Activated CD8-positive, alpha-beta memory T cell treated with anti-CD3 and anti-CD28 coated beads for 36 hours (primary cell): ENCODE data around the gene ENTHD1. TPM values are rescaled to one million over a fixed set of nuclear protein-coding genes. Genes with fewer than 3 reads are reported as not detected.

Experiments used
- CTCF ChIA-PET: fragments of 350-600 bp; sonication (Branson Sonifier 250); formaldehyde crosslinking; loops from one replicate; lab custom pipeline; 2021; ENCODE audit warnings: antibody characterized with exemption; lab: Charles Lee
- POLR2A ChIA-PET: fragments of 350-600 bp; sonication (Branson Sonifier 250); formaldehyde crosslinking; loops from one replicate; lab custom pipeline; 2021; ENCODE audit warnings: antibody characterized with exemption; lab: Charles Lee
- total RNA-seq, 2 experiments: library from RNA; stranded (reverse); gene quantifications; one replicate each; pipeline ENCODE4 v1.2.3, GENCODE V29; 2021

Gene ENTHD1
- total RNA-seq, 2 experiments from 2014 or later = 0.30 to 0.46 TPM

DNA sequence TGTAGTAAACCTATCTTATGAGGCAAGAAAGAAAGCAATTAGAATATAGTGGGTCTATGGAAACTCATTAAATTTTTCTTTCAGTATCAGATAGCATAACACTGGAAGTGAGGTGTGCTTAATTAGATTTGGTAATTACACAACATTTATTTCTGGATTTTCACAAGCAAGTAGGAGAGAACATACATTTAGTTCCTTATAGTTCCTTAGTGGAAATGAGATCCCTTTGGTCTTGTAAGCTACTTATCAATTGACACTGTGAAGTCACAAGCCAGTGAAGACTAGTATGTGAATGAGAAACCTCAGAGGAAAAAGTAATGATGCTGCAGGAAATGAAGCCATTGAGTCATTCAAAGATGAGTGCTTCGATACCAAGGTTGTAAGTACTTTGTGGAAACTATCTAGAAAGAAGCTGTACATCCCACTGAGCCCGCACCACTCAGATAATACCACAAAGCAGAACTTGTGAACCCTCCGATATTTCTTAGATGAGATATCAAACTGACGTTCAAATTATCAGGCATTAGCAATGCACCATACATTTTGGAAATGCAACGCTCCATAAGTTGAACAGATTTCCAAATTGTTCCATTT, 53.5 kb downstream of the ENTHD1 start:
- CTCF ChIA-PET = interaction anchor here (0.9 to 1.4 kb wide), 2 partner anchors 78 to 305 kb away, joined by 3 read pairs; no protein-coding TSS in a partner anchor
- POLR2A ChIA-PET = no interaction called here

- POLR2A ChIA-PET = no interaction called here
- CTCF ChIA-PET = no interaction called here
Observed at GRCh38 chr22:39839204-39839603, 54.4 kb downstream of the ENTHD1 start.

DNA sequence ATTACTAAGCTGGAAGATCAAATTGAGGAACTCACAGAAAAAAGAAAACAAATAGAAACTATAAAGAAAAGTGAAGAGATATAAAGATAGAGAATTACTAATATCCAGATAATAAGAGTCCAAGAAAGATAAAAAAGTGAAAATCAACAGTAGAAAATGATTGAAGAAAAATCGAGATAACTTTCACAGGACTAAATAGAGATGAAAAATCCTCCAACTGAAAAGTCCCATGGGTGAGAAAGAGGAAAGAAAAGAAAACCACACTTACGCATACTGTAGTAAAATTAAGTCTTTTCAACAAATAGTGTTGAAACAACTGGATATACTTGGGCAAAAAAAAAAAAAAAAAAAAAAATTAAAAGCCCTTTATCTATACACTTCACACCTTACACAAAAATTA, 60.0 kb downstream of the ENTHD1 start:
- POLR2A ChIA-PET = no interaction called here
- CTCF ChIA-PET = no interaction called here

DNA sequence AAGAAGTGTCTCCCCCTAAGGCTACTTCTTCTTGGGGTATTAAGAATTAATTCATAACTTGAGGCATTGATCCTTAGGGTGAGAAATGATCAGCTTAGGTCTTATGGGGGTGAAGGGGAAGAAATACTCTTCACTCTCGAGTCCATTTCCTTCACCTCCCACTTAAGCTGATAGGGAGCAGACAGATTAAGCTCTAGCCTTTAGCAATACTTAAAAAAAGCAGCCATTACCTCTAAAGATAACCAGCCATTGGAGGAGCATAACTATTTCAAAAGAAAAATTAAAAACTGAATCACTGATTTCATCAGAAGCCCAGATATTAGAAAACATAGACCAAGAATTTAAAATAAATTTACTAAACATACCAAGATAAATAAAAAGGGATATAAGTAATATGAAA, 60.5 kb downstream of the ENTHD1 start:
- POLR2A ChIA-PET = no interaction called here
- CTCF ChIA-PET = no interaction called here

DNA sequence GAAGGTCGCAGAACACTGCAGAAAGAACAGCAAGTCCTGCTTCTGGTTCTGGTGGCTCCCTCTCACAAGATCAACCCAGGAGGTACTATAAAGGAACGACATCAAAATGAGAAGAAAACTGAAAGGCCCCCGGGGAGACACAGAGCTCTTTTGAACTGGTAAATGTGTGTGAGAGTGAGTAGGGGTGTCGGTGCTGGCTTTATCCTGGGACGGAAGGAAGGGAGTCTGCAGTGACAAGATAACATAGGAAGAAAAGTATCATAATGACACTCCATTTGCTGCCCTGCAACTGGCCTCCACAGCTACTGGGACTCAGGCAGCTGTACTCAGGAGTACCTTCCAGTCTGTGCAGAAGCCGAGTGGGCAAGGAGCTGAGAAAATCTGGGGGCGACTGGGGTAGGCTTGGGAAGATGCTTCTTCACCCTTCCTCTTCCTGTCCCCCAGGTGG, 60.9 kb downstream of the ENTHD1 start:
- CTCF ChIA-PET = no interaction called here
- POLR2A ChIA-PET = no interaction called here

GRCh38 chr22:39825661-39826102, 67.9 kb downstream of the ENTHD1 start:
- POLR2A ChIA-PET = no interaction called here

DNA sequence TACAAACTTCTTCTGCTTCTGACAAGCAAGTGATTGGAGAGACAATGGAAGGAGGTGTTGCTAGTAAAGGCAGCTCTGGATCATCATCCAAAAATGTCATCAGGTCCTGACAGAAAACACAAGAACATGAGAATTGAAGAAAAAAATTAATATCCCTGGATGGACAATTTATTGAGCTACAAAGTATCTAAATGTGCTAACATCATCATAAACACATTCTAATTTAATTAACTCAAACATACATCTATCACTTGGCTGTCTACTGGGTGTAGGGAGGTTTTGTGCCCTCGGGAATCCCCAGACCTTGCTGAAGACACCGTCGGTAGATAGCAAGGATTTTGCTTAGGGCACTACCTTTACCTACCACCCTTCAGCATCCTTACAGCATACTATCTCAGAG, 72.6 kb downstream of the ENTHD1 start:
- CTCF ChIA-PET = no interaction called here
- POLR2A ChIA-PET = no interaction called here

More at GRCh38 chr22:39825661-39826102, 67.9 kb downstream of the ENTHD1 start:
- CTCF ChIA-PET = no interaction called here

DNA sequence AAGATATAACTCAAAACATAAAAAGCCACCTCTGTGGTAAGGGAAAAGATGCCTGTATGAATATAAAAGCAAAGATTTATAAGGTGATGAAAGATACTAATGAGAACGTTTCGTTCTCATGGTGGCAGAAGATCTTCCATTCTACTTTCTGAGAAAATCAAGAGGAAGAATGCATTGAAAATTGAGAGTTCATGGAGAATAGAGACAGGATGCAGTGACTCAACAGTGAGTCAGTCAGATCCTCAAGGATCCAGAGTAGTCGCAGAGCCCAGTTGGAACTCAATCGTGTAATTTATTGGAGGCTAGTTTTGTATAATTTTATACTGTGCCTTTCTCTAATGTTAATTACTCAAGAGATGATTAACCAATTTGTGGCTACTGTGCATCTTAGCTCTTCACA, 73.3 kb downstream of the ENTHD1 start:
- ChIA-PET CTCF (no interaction called here), POLR2A (no interaction called here)

DNA sequence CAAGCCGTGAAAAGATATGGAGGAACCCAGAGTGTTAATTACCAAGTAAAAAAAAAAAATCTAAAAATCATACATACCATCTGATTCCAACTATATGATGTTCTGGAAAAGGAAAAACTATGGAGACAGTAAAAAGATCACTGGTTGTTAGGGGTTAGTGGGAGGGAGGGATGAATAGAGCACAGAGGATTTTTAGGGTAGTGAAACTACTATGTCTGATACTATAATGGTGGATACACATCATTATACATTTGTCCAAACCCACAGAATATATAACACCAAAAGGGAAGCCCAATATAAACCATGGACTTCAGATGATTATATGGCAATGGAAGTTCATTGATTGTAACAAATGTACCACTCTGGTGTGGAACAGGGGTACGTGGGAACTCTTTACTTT, 74.1 kb downstream of the ENTHD1 start:
- POLR2A ChIA-PET = no interaction called here
- CTCF ChIA-PET = interaction anchor here (1.1 kb wide), 1 partner anchor 206 kb away, joined by 5 read pairs; no protein-coding TSS in a partner anchor

DNA sequence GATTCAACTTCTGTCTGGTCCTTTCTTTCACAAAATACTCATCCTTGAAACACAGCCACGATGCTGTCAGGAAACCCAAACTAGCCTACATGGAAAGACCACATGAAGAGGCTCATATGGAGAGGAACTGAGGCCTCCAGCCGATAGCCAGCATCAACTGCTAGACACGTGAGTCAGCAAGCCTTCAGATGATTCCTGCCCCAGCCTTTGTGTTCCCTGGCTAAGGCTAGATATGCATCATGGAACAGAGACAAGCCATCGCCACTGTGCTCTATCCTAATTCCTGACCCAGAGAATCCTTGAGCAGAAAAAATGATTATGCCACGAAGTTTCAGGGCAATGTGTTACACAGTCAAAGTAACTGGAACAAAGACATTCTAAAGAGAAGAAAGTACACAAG, 75.5 kb downstream of the ENTHD1 start:
- CTCF ChIA-PET = no interaction called here

DNA sequence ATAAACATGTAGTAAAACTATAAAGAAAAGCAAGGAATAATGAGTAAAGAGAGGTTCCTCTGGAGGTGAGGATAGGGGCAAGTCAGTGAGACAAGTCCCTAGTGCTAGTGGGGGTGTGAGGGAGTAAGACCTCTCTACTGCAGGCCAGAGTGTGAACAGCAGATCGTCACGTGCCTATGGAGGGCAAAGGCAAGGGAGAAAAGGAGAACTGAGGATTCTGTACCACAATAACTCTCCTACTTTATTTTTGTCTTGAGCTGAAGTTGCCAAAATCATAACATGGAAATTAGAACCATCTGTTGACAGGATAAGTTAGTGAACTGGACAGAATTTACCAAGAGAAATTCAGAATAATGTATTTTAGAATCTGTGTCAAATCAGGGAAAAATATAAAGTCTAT, 77.6 kb downstream of the ENTHD1 start:
- CTCF ChIA-PET = no interaction called here
- POLR2A ChIA-PET = no interaction called here

More for the DNA sequence above, 75.5 kb downstream of the ENTHD1 start:
- POLR2A ChIA-PET = interaction anchor here (0.6 kb wide), 1 partner anchor 298 kb away, joined by 4 read pairs; the partner anchor contains the start of gene ATF4

DNA sequence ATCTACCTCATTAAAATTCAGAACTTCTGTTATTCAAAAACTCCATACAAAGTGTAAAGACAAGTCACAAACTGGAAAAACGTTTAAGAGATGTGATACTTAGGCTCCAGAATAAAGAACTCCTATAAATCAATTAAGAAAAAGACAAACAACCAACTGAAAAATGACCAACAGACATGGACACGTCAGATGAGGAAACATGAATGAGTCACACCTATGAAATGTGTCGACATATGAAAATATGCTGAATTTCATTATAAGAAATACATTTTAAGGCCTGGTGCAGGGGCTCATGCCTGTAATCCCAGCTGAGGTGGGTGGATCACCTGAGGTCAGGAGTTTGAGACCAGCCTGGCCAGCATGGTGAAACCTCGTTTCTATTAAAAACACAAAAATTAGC, 78.7 kb downstream of the ENTHD1 start:
- POLR2A ChIA-PET = no interaction called here
- CTCF ChIA-PET = no interaction called here

DNA sequence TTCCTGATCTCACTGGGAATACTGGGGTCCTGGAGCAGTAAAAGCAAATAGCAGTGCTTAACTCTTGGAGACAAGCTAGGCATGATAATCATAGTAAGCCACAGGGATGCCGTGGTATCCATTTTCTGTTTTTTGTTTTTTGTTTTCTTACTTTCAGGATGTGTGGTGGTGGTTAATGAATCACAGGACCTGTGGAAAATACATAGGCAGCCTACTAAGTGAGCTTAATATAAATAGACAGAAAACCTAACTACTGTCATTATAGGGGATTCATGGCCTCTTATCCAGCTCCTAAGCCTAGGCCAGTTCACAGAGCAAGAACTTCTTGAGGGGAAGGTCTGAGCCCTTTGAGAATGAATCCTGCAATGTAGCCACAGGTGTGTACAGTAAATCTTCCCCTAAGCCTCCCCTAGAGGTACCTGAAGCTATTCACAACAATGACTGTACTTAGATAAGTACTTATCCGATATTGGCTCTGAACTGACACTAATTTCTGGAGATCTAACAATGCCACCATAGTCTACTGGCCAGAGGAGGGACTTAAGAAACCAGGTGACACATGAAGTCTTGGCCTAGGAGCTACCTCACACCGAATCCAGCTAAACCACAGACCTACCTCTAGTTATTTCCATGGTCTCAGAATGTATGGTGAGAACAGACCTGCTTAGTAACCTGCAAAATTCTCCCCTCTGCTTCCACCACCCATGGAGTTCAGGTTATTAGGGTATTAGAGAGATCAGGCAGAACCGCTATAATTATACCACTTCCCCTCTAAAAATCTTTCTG, 83.6 kb downstream of the ENTHD1 start:
- CTCF ChIA-PET = interaction anchor here (0.9 to 1.1 kb wide), 3 partner anchors 154 to 271 kb away, joined by 3 read pairs; no protein-coding TSS in a partner anchor
- POLR2A ChIA-PET = no interaction called here

GRCh38 chr22:39808081-39808480, 85.5 kb downstream of the ENTHD1 start:
- ChIA-PET CTCF (interaction anchor here (1.1 kb wide), 1 partner anchor 23 kb away, joined by 3 read pairs; no protein-coding TSS in a partner anchor), POLR2A (interaction anchor here (0.6 kb wide), 1 partner anchor 83 kb away, joined by 5 read pairs; no protein-coding TSS in a partner anchor)

- CTCF ChIA-PET = no interaction called here
Observed at GRCh38 chr22:39806109-39806508, 87.5 kb downstream of the ENTHD1 start.

DNA sequence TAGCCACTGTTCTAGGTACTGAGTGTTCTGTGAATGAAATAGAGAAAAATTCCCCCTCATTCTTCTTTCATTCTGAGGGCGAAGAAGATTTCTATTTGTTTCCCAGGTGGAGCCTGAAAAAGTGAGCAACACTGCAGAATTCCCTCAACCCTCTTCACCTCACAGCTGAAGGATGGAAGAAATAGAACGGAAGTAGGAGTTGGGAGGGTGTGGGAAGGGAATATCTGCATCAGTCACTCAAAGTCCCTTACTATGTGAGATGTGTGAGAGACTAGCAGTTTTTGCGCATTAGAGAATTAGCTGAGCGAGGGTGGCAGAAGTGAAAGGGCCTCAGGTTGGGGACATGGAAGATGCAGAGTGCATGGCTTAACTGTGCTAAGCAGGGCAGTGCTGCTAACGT, 88.4 kb downstream of the ENTHD1 start:
- ChIA-PET POLR2A (no interaction called here), CTCF (no interaction called here)

More at GRCh38 chr22:39806109-39806508, 87.5 kb downstream of the ENTHD1 start:
- POLR2A ChIA-PET = no interaction called here

- ChIA-PET CTCF (no interaction called here), POLR2A (no interaction called here)
Observed at GRCh38 chr22:39802682-39803081, 90.9 kb downstream of the ENTHD1 start.

GRCh38 chr22:39800790-39801520, 92.6 kb downstream of the ENTHD1 start:
- ChIA-PET CTCF (no interaction called here), POLR2A (no interaction called here)

- POLR2A ChIA-PET = no interaction called here
- CTCF ChIA-PET = no interaction called here
Observed at GRCh38 chr22:39797528-39798147, 95.9 kb downstream of the ENTHD1 start.
